HG02884 (cell line): ENCODE results near the gene APOBEC4.

ENCODE experiments used
- ATAC-seq: cut with Tn5 transposase; IDR thresholded peaks from one replicate; pipeline ENCODE4 v1.9.1; 2021; ENCODE audit warnings: mild to moderate bottlenecking, moderate library complexity; ENCODE audit not compliant: unreplicated experiment

The APOBEC4 gene

DNA sequence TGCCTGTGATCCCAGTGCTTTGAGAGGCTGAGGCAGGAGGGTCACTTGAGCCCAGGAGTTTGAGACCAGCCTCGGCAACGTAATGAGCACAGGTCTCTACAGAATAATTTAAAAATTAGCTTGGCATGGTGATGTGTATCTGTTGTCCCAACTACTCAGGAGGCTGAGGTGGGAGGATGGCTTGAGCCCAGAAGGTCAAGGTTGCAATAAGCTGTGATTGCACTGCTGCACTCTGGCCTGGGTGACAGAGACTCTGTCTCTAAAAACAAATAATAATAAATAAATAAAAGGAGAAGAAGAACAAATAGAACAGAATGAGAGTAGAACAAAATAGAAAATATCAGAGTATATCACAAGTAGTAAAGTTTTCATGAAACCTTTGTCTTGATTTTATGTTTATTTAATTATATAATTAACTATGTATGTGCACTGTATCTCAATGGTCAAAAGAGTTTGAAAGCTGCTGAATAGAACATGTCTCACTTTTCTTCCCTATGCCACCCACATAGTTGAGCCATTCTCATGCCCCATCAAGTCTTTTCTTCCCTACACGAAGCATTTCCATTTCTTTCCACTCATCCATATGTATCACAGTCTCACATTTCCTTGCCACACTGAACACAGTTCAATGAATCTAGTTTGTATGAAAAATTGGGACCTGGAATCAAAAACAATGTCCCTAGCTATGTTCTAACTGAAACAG lies 22.9 kb upstream of the APOBEC4 start:
- ATAC-seq: no peak

GRCh38 chr1:183675381-183675780 lies 22.3 kb upstream of the APOBEC4 start:
- no peak for ATAC-seq

- ATAC-seq: no peak
Observed at GRCh38 chr1:183674886-183675285, 21.8 kb upstream of the APOBEC4 start.

DNA sequence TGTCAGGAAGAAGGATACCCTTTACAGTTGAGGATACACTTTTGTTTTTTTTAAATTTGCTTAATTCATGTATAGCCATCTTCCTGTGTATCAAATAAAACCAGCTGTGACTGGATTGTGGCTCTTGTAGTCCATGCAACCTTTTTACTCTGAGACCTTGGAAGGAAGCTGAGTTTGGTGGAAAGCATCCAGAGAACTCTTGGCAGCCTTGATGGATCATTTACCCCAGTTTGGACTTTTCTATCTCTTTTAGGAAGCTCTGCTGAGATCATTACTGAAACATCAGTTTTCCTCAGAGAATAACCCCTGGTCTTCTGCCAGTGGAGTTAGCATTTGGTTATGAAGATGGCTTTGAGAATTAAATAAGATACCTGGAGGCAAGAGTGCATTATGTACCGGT lies 21.2 kb upstream of the APOBEC4 start:
- ATAC-seq: no peak

DNA sequence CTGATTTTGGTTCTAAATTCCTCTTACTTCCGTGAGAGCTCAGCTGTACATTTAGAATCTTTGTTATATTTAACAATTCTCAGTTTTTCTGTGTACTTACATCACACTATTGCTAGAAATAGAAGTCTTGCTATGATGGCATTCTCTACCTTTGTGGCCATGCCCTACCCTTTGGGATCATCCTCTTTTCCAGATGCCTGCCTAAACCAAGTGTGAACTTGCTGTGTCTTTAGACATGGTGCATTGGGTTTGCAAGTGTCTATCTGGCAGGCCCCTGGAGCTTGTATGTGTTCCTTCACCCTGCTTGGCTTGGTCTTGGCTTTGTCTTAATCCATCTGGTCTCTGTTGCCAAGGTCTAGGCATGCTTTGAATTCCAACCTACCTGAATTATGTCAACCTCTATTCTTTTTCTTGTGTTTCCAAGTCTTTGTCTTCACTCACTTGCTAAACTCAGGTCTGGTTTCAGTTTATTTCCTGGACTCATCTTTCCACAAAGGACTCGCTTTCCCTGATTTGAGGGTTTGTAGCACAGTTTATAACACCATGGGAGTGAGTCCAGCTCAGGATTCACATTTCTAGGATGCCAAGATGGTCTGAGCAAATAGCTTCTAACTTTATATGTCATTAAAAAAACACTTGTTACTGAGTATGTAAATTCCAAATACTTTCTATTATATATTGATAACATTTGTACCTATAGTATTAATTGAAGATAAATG lies 20.6 kb upstream of the APOBEC4 start:
- no peak for ATAC-seq

- ATAC-seq: no peak
Observed at GRCh38 chr1:183670169-183670568, 17.1 kb upstream of the APOBEC4 start.

DNA sequence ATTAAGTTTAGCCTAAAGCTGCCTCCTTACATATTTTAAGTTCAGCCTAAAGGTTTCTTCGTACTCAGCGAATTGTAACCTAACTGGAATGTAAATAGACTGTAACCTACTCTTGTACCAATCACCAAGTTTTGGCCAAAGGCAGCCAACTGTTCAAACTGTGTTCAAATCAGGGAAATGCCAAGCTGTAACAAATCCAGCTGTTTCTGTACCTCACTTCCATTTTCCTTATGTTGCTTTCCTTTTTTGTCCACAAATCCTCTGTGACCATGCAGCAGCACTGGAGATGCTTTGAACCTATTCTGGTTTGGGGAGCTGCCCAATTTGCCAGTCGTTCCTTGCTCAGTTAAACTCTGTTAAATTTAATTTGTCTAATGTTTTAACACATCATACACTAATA lies 3.2 kb upstream of the APOBEC4 start:
- ATAC-seq: no peak

- no peak for ATAC-seq
Observed at GRCh38 chr1:183655562-183656075, 2.5 kb upstream of the APOBEC4 start.

- no peak for ATAC-seq
Observed at GRCh38 chr1:183654706-183655105, 1.6 kb upstream of the APOBEC4 start.

DNA sequence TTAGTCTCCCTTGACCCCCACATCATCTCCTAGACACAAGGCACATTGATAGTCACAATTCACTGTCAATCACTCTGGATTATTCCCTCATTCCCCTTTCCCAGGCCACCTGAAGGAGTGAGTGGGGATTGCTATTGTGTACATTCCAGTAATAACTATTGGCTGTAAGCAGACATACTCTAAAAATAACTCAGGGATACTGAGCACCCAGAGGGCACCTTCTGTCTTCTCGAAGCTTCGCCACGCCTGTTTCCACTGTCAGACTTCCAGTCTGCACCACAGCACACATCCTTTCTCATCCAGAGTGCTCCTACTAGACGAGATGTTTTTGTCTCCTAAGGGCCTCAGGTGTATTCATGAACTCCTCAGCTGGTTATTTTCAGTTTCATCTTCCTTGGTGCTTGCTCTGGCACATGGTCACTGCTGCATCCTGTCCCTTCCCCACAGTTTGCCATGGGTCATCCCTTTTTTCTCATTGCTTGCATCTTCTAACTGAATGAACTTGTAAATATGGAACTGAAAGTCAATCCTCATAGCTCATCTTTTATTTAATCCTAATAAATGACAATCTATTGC lies 848 bp upstream of the APOBEC4 start:
- ATAC-seq: no peak

GRCh38 chr1:183653462-183653794 lies 312 bp upstream of the APOBEC4 start:
- no peak for ATAC-seq

DNA sequence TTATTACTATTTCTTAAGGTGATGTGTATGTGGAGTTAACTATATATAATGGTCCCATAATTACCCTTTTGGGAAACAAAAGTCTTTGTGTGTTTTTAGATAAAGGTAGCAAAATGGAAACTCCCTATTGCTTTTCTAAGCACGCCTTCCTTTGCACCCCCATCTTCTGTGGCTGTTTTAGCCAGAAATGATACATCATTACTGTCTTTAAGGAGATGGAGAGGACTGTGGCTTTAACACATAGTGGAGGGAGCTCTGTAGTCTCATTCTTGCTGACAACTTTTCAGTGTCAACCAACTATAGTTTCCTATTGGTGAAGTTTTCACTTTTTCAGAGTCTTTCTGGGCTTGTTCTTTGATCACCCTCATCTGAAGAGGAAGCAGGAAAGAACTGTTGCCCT lies 1.0 kb downstream of the APOBEC4 start:
- ATAC-seq: peak; percentile 53

GRCh38 chr1:183651612-183652011 lies 1.5 kb downstream of the APOBEC4 start:
- ATAC-seq: no peak

- no peak for ATAC-seq
Observed at GRCh38 chr1:183648042-183648441, 5.1 kb downstream of the APOBEC4 start.

DNA sequence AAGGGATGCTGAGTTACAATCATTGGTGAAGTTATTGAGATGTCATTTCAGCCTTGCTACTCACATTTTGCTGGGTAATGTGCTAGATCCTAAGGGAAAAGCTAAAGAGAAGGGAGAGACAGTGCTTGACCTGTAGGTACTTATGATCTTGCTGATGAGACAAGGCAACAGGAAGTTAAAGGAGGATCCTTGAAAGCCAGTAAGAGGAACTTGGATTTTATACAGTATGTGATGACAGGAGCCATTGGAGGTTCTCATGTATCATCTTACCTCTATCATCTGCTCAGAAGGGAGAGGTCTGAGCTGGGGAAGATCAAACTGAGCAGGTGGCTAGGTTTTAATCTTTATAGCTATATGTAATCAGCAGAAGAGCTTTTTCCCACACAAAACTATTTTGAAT lies 6.3 kb downstream of the APOBEC4 start:
- ATAC-seq: no peak

DNA sequence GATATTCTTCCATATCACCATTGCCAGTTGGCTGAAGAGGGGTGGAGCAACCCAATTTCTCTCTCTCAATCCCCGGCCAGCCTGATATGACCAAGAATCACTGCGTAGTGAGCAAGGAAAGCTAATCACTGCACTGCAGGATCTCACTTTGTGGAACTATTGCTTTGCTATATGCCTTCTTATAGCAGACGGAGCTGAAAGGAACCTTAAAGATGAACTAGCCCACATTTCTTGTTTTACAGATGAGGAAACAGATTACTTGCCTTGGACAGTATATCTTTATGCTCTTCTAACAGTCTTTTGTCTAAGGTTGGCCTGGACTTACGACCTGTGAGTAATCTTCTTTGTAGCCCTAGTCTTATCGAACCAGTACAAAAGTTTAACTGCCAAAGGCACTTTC lies 7.6 kb downstream of the APOBEC4 start:
- ATAC-seq: no peak

GRCh38 chr1:183642166-183642565 lies 10.9 kb downstream of the APOBEC4 start:
- no peak for ATAC-seq

DNA sequence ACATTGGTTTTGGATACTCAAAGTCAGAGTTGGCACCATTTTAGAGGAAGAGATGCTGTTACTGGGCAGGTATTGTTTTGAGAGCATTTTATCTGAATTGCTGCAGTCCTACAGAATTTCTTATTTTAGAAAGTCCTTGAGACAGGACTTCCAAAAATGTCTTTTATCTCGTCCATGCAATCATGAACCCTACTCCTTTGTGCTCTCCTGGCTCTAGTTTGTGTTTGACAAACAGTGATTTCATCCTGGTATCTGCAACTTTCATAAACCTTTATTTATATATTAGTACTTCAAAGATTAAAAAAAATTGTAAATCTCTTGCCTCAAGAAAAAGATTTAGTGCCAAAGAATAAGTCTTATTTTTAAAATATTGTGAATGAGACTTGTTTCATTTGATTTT lies 12.9 kb downstream of the APOBEC4 start:
- no peak for ATAC-seq

DNA sequence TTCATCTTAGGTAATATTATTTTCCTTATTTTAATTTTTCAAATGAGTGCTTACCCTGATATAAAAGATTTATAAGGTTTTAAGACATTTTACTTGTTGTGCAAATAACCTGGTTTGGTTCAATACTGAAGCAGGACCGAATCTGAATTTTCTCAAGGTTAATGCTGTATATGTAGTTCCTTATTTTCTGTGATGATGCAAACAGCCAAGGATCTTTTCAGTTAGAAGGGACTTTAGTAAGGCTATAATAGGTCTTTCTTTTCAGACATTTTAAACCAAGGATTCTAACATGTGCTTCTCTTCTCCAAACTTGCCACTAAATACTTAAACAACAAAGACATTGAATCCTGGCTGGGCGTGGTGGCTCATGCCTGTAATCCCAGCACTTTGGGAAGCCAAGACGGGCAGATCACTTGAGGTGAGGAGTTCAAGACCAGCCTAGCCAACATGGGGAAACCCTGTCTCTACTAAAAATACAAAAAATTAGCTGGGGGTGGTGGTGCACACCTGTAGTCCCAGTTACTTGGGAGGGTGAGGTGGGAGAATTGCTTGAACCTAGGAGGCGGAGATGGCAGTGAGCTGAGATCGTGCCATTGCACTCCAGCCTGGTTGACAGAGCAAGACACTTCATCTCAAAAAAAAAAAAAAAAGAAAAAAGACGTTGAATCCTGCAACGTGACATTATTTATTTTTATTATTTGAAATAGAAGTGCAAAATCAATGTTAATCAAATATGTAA lies 14.3 kb downstream of the APOBEC4 start:
- no peak for ATAC-seq

DNA sequence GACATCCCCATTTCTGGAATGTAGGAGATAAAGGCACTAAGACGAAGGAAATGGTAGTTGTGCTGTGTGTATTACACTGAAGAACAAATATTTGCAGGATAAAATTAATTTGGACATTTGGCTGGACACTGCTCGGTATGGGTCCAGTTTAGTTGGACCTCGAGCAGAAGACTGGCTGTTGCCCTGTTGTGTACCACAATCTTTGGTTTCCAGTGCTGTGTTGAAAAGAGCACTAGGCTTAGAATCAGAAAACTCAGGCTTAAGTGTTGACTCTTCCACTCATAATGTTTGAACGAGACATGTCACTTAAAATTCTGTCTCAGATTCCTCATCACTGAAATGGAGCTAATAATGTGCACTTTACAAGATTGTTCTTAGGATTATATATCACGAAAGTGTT lies 16.3 kb downstream of the APOBEC4 start:
- ATAC-seq: no peak

DNA sequence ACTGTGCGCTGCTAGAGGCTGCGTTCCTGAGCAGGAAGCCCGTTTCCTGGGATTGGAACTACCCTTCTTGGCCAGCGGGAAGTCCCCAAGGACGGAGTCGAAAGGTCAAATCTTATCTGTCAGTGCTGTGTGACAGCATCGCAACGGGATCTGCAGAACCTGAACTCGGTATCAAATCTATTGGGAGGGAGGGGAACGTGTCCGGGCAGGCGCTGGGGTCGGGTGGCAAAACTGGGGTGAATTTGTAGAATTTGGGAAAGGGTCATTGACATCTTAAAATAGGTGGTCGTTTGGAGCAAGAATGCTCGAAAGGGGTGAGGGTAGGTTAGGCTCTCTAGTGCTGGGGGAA lies 16.8 kb downstream of the APOBEC4 start:
- no peak for ATAC-seq
